HUES6 (cell line): ENCODE results near the gene UBE2U.

Source experiments
- H3K27ac ChIP-seq: 2 replicates; pipeline ENCODE4 v1.7.0; 2013; ENCODE audit warnings: low read depth, mild to moderate bottlenecking, low read length, inconsistent platforms
- H3K27me3 ChIP-seq: 2 replicates; pipeline ENCODE4 v1.6.1; 2013; ENCODE audit warnings: low read length; ENCODE audit not compliant: control insufficient read depth, insufficient read depth
- H3K36me3 ChIP-seq: 2 replicates; pipeline ENCODE4 v1.6.1; 2013; ENCODE audit warnings: low read length; ENCODE audit not compliant: control insufficient read depth, insufficient read depth
- H3K4me1 ChIP-seq: 2 replicates; pipeline ENCODE4 v1.6.1; 2013; ENCODE audit warnings: low read length; ENCODE audit not compliant: control insufficient read depth, insufficient read depth
- H3K4me3 ChIP-seq: 2 replicates; pipeline ENCODE4 v1.5.1; 2013; ENCODE audit warnings: low read depth, low read length
- H3K9ac ChIP-seq: one replicate; pipeline ENCODE4 v1.6.1; 2013; ENCODE audit warnings: mild to moderate bottlenecking, low read length
- H3K9me3 ChIP-seq: 2 replicates; pipeline ENCODE4 v1.6.1; 2013; ENCODE audit warnings: low read depth, low read length; ENCODE audit not compliant: control insufficient read depth, insufficient read depth

The UBE2U gene, protein sequence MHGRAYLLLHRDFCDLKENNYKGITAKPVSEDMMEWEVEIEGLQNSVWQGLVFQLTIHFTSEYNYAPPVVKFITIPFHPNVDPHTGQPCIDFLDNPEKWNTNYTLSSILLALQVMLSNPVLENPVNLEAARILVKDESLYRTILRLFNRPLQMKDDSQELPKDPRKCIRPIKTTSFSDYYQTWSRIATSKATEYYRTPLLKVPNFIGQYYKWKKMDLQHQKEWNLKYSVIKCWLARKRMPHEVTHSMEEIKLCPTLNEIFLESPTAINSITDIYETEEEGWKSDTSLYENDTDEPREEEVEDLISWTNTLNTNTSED

GRCh38 chr1:64203420-64203819 is at the start of gene UBE2U:
Gene UBE2U, plus strand, starts transcription at chr1:64203623. Its CDS starts 428 bp downstream, at chr1:64204051.
- Histone ChIP-seq H3K36me3 (no peaks in the 10 kb centered on the region), H3K9ac (no peak within 1 kb of the TSS), H3K27me3 (no peaks in the 10 kb centered on the region), H3K27ac (no peak within 1 kb of the TSS), H3K4me3 (no peak within 1 kb of the TSS), H3K9me3 (peaks cover 11% of the 10 kb centered on the region; the same call in 1 of the 2 replicates), H3K4me1 (no peaks in the 10 kb centered on the region)

DNA sequence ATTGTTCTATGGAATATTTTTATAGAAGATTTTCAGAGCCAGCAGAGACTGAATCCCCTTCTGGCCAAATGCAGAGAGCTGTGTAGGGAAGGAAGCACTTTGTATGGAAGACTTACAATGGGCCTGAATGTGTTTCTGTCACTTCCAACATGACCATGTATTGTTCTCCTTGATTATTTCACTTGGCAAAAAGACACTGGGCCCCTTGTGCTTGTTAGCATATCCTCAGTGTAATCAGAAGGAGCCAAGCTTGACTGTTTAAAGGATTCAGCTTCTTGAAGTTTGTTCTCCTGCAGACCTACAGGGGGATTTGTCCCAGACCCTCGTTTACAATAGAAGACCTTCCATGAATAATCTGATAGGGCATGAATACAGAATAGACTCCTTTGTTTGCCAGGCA is 48.1 kb upstream of the UBE2U start:
- Histone ChIP-seq H3K27me3 (no peaks in the 10 kb centered on the region), H3K9me3 (no peaks in the 10 kb centered on the region), H3K9ac (no peak overlapping the region), H3K4me3 (no peak overlapping the region), H3K4me1 (peaks cover 6% of the 10 kb centered on the region; the same call in 1 of the 2 replicates), H3K36me3 (peaks cover 16% of the 10 kb centered on the region), H3K27ac (no peak overlapping the region)

GRCh38 chr1:64161357-64161941 is 42.0 kb upstream of the UBE2U start:
- peaks cover 40% of the 10 kb centered on the region for H3K36me3 ChIP-seq
- H3K4me3 ChIP-seq = no peak overlapping the region
- no peaks in the 10 kb centered on the region; the same call in 1 of the 2 replicates for H3K4me1 ChIP-seq
- H3K9me3 ChIP-seq = no peaks in the 10 kb centered on the region
- H3K27ac ChIP-seq = no peak overlapping the region
- no peaks in the 10 kb centered on the region for H3K27me3 ChIP-seq
- H3K9ac ChIP-seq = no peak overlapping the region

DNA sequence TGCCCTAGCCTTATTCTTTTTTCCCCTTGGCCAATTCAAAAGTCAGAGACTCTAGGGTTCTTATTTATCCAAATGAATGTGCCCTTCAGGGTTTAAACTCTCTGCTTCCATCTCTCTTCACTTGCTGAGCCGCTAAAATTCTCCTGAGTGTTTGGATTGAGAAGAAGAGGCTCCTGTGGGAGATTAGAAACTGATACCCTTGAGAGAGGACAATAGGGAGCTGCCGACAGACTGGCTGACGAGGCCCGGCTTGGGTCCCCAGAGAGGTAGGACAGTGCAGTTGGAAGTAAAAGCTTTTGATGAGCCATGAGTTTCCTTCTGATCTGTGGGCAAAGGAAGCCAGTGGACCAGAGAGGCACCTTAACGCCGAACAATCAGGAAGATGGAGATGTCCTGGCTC is 41.3 kb upstream of the UBE2U start:
- no peaks in the 10 kb centered on the region for H3K27me3 ChIP-seq
- peaks cover 41% of the 10 kb centered on the region for H3K36me3 ChIP-seq
- no peak overlapping the region for H3K9ac ChIP-seq
- no peak overlapping the region for H3K4me3 ChIP-seq
- H3K4me1 ChIP-seq = no peaks in the 10 kb centered on the region; the same call in 1 of the 2 replicates
- no peak overlapping the region for H3K27ac ChIP-seq
- H3K9me3 ChIP-seq = no peaks in the 10 kb centered on the region

- H3K4me3 ChIP-seq = no peak overlapping the region
- H3K9me3 ChIP-seq = 0 out of 2 replicates have a peak, but pooled peaks cover 2% of the 10 kb centered on the region
- no peak overlapping the region for H3K27ac ChIP-seq
- no peaks in the 10 kb centered on the region; the same call in 1 of the 2 replicates for H3K4me1 ChIP-seq
- H3K27me3 ChIP-seq = no peaks in the 10 kb centered on the region
- peaks cover 47% of the 10 kb centered on the region for H3K36me3 ChIP-seq
- no peak overlapping the region for H3K9ac ChIP-seq
Measured at GRCh38 chr1:64162804-64163203, 40.6 kb upstream of the UBE2U start.

- Histone ChIP-seq H3K36me3 (peaks cover 50% of the 10 kb centered on the region), H3K9ac (no peak overlapping the region), H3K4me1 (no peaks in the 10 kb centered on the region; the same call in 1 of the 2 replicates), H3K4me3 (no peak overlapping the region), H3K9me3 (peaks cover 6% of the 10 kb centered on the region; the same call in 1 of the 2 replicates), H3K27me3 (no peaks in the 10 kb centered on the region), H3K27ac (no peak overlapping the region)
Measured at GRCh38 chr1:64163431-64163830, 40.0 kb upstream of the UBE2U start.

GRCh38 chr1:64163970-64164369 is 39.5 kb upstream of the UBE2U start:
- Histone ChIP-seq H3K36me3 (peaks cover 51% of the 10 kb centered on the region), H3K9ac (no peak overlapping the region), H3K27ac (no peak overlapping the region), H3K27me3 (no peaks in the 10 kb centered on the region), H3K4me3 (no peak overlapping the region), H3K4me1 (no peaks in the 10 kb centered on the region; the same call in 1 of the 2 replicates), H3K9me3 (peaks cover 10% of the 10 kb centered on the region)

GRCh38 chr1:64166629-64167028 is 36.8 kb upstream of the UBE2U start:
- H3K4me1 ChIP-seq = peaks cover 6% of the 10 kb centered on the region
- H3K9ac ChIP-seq = no peak overlapping the region
- no peaks in the 10 kb centered on the region for H3K27me3 ChIP-seq
- peaks cover 50% of the 10 kb centered on the region for H3K36me3 ChIP-seq
- H3K9me3 ChIP-seq = peaks cover 18% of the 10 kb centered on the region
- H3K4me3 ChIP-seq = no peak overlapping the region
- H3K27ac ChIP-seq = no peak overlapping the region

GRCh38 chr1:64167176-64167575 is 36.2 kb upstream of the UBE2U start:
- Histone ChIP-seq H3K27me3 (no peaks in the 10 kb centered on the region), H3K9me3 (peaks cover 18% of the 10 kb centered on the region), H3K4me3 (no peak overlapping the region), H3K36me3 (peaks cover 48% of the 10 kb centered on the region), H3K9ac (no peak overlapping the region), H3K27ac (no peak overlapping the region), H3K4me1 (peaks cover 9% of the 10 kb centered on the region)

- peaks cover 38% of the 10 kb centered on the region for H3K36me3 ChIP-seq
- H3K27ac ChIP-seq = no peak overlapping the region
- no peaks in the 10 kb centered on the region for H3K27me3 ChIP-seq
- no peak overlapping the region for H3K9ac ChIP-seq
- H3K4me1 ChIP-seq = peaks cover 24% of the 10 kb centered on the region
- peaks cover 18% of the 10 kb centered on the region for H3K9me3 ChIP-seq
- H3K4me3 ChIP-seq = no peak overlapping the region
Measured at GRCh38 chr1:64171246-64171645, 32.2 kb upstream of the UBE2U start.

DNA sequence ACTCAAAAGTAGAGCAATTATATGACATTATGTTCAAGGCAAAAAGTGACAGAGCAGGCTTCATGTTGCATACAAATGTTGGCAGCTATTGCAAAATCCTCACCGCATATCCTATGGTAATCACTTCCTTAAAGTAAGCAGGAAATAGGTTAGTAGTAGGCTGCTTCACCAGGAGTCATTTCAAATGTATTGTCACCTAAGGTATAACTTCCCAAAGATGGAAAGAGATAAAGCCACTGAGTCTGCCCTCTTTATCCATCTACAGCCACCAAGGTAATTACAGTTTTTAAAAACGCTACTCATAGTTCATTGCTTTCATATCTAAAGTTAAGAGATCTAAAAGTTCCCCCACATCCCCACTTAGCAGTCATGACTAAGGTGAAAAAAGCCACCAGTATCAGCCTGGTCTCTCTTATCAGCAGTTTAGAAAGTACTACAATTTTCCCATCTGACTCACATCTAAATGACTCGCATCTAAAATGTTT is 31.6 kb upstream of the UBE2U start:
- Histone ChIP-seq H3K4me1 (peaks cover 24% of the 10 kb centered on the region), H3K27ac (no peak overlapping the region), H3K27me3 (no peaks in the 10 kb centered on the region), H3K9me3 (peaks cover 18% of the 10 kb centered on the region), H3K9ac (no peak overlapping the region), H3K4me3 (no peak overlapping the region), H3K36me3 (peaks cover 39% of the 10 kb centered on the region)
